Fibroblast of lung (primary cell): ENCODE measurements around the gene CCDC57. TPM values are rescaled to one million over a fixed set of nuclear protein-coding genes. Genes with fewer than 3 reads are reported as not detected.

ENCODE experiments used
- DNase-seq, 2 donors: peaks; one replicate each; pipeline versions ENCODE4 v3.0.0 to v3.0.0-alpha.2; 2010; ENCODE audit warnings: low read depth in 2 of 2
- H2AFZ ChIP-seq: 2 replicates; pipeline ENCODE4 v1.5.1; 2012; ENCODE audit warnings: low read length, control low read depth, inconsistent platforms
- H3K27ac ChIP-seq: 2 replicates; pipeline ENCODE4 v1.5.1; 2011; ENCODE audit warnings: low read length, control low read depth; ENCODE audit not compliant: insufficient read depth
- H3K27me3 ChIP-seq: 2 replicates; pipeline ENCODE4 v1.5.1; 2011; ENCODE audit warnings: mild to moderate bottlenecking, low read length; ENCODE audit not compliant: control insufficient read depth, insufficient read depth
- H3K36me3 ChIP-seq: 2 replicates; pipeline ENCODE4 v1.5.1; 2011; ENCODE audit warnings: low read length; ENCODE audit not compliant: control insufficient read depth, insufficient read depth
- H3K4me1 ChIP-seq: 2 replicates; pipeline ENCODE4 v1.5.1; 2011; ENCODE audit warnings: low read length; ENCODE audit not compliant: control insufficient read depth, insufficient read depth; ENCODE audit errors: extremely low read depth
- H3K4me2 ChIP-seq: 2 replicates; pipeline ENCODE4 v1.5.1; 2011; ENCODE audit warnings: low read length, control low read depth; ENCODE audit not compliant: insufficient read depth; ENCODE audit errors: extremely low read depth
- H3K4me3 ChIP-seq, 4 experiments: fragments of 200-600 bp in 1 of 4; sonication (generic) in 1 of 4; replicated peaks in 1 of 4; 2 replicates each; pipeline ENCODE4 v1.5.1; 2011 to 2016; ENCODE audit warnings: low read length in 4 of 4, low read depth in 3 of 4, mild to moderate bottlenecking in 3 of 4, control low read depth in 2 of 4, inconsistent platforms in 1 of 4, mixed read lengths in 1 of 4; ENCODE audit not compliant: insufficient read depth in 1 of 4; ENCODE audit errors: control extremely low read depth in 1 of 4
- H3K79me2 ChIP-seq: 2 replicates; pipeline ENCODE4 v1.5.1; 2012; ENCODE audit warnings: mild to moderate bottlenecking, low read length, inconsistent platforms; ENCODE audit not compliant: control insufficient read depth, insufficient read depth
- H3K9ac ChIP-seq: 2 replicates; pipeline ENCODE4 v1.5.1; 2011; ENCODE audit warnings: mild to moderate bottlenecking, low read length, control low read depth; ENCODE audit not compliant: insufficient read depth
- H3K9me3 ChIP-seq: 2 replicates; pipeline ENCODE4 v1.5.1; 2012; ENCODE audit warnings: low read depth, low read length; ENCODE audit not compliant: control insufficient read depth, insufficient read depth
- H4K20me1 ChIP-seq: 2 replicates; pipeline ENCODE4 v1.5.1; 2011; ENCODE audit warnings: low read length; ENCODE audit not compliant: control insufficient read depth, insufficient read depth; ENCODE audit errors: extremely low read depth
- EZH2 ChIP-seq: IDR thresholded peaks from 2 replicates; pipeline ENCODE4 v1.5.1; 2012; ENCODE audit warnings: low read length, control low read depth, mild to moderate bottlenecking; ENCODE audit errors: missing control alignments
- polyA plus RNA-seq, 2 donors: library from polyadenylated mRNA; depleted of rRNA in 1 of 2; stranded (reverse) in 1 of 2; unstranded in 1 of 2; fragments of >200 nt; gene quantifications; 2 replicates each; pipeline ENCODE4 v1.2.1, GENCODE V29; 2011 to 2012; ENCODE audit warnings: missing spikeins in 1 of 2
- total RNA-seq: library from RNA; depleted of rRNA; stranded (reverse); fragments of >200 nt; gene quantifications from 2 replicates; pipeline ENCODE4 v1.2.1, GENCODE V29; 2014
- TF ChIP-seq, protein P1 (sequence below), 2 donors: IDR thresholded peaks in 1 of 2; conservative IDR thresholded peaks in 1 of 2; 1 replicate in 1 of 2; 2 replicates in 1 of 2; pipeline ENCODE4 v1.5.1; 2011 to 2012; ENCODE audit warnings: low read length in 2 of 2, control low read depth in 1 of 2, inconsistent platforms in 1 of 2, low read depth in 1 of 2, mild to moderate bottlenecking in 1 of 2

The CCDC57 gene
- total and polyA plus RNA-seq, 2 donors (not counting 1 experiment from before 2014, with no cell fraction given) = 7.1 to 10.1 TPM

DNA sequence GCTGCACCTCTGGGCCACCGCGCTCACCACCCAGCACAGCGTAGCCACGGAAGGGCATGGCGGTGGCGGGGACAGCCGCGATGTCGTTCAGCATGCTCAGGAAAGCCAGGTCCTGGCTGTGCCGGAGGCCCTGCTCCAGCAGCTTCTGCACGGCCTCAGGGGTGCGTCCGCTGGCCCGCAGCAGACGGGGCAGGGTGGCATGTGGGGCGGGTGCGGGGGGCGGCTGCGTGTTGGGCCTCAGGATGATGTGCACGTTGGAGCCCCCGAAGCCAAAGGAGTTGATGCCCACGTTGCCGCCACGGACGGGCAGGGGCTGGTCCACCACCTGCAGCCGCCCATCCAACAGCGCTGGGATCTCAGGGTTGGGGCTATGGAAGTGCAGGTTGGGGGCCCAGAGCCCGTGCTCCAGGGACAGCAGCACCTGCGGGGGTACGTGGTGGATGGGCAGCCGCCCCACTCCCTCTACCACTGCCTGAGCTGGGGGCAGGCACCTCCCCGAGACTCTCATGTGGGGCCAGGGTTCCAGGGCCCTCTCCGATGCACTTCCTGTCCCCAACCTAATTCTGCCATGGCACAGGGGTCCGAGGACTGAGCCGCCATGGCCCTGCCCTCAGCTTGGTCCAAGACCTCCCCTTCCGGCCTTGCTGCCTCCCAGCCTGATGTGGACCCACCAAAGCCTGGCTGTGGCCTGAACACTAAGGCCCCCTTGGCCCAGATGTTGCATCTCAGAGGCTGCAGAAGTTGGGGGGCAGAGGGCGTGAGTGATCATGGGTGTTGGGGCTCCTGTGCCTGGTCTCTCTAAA is 121.2 kb downstream of the CCDC57 start:
- no peak for DNase-seq
- Histone ChIP-seq H3K27me3 (no peaks in the 10 kb centered on the region), H3K79me2 (peaks cover 36% of the 10 kb centered on the region), H3K4me2 (no peak overlapping the region), H3K9me3 (no peaks in the 10 kb centered on the region), H2AFZ (no peak overlapping the region), H3K9ac (no peak overlapping the region), H3K4me3 (no peak overlapping the region), H3K27ac (no peak overlapping the region), H3K4me1 (peaks cover 5% of the 10 kb centered on the region), H3K36me3 (peaks cover 80% of the 10 kb centered on the region), H4K20me1 (peaks cover 1% of the 10 kb centered on the region)
- no peak for TF ChIP-seq EZH2
- TF ChIP-seq, protein P1, sequence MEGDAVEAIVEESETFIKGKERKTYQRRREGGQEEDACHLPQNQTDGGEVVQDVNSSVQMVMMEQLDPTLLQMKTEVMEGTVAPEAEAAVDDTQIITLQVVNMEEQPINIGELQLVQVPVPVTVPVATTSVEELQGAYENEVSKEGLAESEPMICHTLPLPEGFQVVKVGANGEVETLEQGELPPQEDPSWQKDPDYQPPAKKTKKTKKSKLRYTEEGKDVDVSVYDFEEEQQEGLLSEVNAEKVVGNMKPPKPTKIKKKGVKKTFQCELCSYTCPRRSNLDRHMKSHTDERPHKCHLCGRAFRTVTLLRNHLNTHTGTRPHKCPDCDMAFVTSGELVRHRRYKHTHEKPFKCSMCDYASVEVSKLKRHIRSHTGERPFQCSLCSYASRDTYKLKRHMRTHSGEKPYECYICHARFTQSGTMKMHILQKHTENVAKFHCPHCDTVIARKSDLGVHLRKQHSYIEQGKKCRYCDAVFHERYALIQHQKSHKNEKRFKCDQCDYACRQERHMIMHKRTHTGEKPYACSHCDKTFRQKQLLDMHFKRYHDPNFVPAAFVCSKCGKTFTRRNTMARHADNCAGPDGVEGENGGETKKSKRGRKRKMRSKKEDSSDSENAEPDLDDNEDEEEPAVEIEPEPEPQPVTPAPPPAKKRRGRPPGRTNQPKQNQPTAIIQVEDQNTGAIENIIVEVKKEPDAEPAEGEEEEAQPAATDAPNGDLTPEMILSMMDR (conservative IDR thresholded peaks at IDR 0.05 in 1 of 2, IDR thresholded peaks at IDR 0.05 in 1 of 2; ENCODE audit: low read depth in 1 of 2, low read length in 2 of 2) = no peak

- peaks cover 80% of the 10 kb centered on the region for H3K36me3 ChIP-seq
- H3K27ac ChIP-seq = no peak overlapping the region
- peaks cover 2% of the 10 kb centered on the region for H3K4me1 ChIP-seq
- no peaks in the 10 kb centered on the region for H3K27me3 ChIP-seq
- no peak for TF ChIP-seq EZH2
- TF ChIP-seq, protein P1 (conservative IDR thresholded peaks at IDR 0.05 in 1 of 2, IDR thresholded peaks at IDR 0.05 in 1 of 2; ENCODE audit: low read depth in 1 of 2, low read length in 2 of 2) = no peak
- H3K4me3 ChIP-seq = no peak overlapping the region
- no peak overlapping the region for H2AFZ ChIP-seq
- H3K9ac ChIP-seq = no peak overlapping the region
- H3K9me3 ChIP-seq = no peaks in the 10 kb centered on the region
- no peak overlapping the region for H3K4me2 ChIP-seq
- H3K79me2 ChIP-seq = peaks cover 29% of the 10 kb centered on the region
- no peak for DNase-seq
- H4K20me1 ChIP-seq = no peaks in the 10 kb centered on the region
These were observed 121.9 kb downstream of the CCDC57 start for GRCh38 chr17:82090549-82091263.

DNA sequence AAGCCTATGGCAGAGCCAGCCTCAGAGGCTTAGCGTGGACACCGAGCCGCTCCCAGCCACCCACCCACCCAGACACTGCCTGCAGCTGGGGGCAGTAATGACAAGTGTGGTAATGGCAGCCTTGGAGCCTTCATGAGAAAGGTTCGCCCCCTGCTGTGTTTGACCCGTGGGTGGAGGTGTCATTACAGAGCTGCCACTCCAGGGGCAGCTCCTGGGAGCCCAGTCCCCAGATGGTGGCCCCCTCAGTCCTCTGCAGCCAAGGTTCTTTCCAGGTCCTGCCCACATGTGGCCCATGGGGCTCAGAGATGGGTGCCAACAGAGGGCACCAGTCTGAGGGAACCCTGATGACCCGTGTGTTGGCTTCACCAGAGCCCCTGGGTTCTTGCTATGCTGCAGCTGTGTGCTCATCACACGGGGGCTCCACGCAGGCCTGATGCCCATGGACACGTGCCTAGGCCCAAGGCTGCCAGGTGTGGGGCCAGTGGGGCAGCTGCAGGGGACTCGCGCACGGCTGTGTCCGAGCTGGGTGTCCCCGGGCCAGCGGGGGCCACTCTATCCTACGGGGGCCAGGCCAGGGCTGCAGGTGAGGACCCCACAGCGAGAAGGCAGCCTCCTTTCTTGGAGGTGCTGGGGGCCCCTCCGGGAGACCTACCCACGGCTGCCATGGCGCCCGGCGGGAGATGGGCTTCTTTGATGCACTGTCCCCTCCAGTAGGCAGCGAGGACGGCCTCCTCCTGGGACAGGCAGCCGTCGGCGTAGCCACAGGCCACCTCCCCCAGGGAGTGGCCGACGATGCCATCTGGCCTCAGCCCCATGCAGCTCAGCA is 122.7 kb downstream of the CCDC57 start:
- H3K36me3 ChIP-seq = peaks cover 77% of the 10 kb centered on the region
- TF ChIP-seq, protein P1 (conservative IDR thresholded peaks at IDR 0.05 in 1 of 2, IDR thresholded peaks at IDR 0.05 in 1 of 2; ENCODE audit: low read depth in 1 of 2, low read length in 2 of 2) = no peak
- no peak for TF ChIP-seq EZH2

More for the DNA sequence above, 122.7 kb downstream of the CCDC57 start:
- H3K27me3 ChIP-seq = no peaks in the 10 kb centered on the region
- no peak overlapping the region for H3K4me2 ChIP-seq
- H3K4me3 ChIP-seq = no peak overlapping the region
- H3K79me2 ChIP-seq = peaks cover 21% of the 10 kb centered on the region
- H3K9ac ChIP-seq = no peak overlapping the region
- H3K9me3 ChIP-seq = no peaks in the 10 kb centered on the region
- no peak for DNase-seq
- H3K4me1 ChIP-seq = no peaks in the 10 kb centered on the region
- no peak overlapping the region for H3K27ac ChIP-seq
- H2AFZ ChIP-seq = no peak overlapping the region
- H4K20me1 ChIP-seq = no peaks in the 10 kb centered on the region
